Measurements from ENCODE around the gene LONP1.
"Not testable (repeated sequence)": the region's sequence is repeated elsewhere in the genome, so short reads cannot be mapped to it uniquely, and the experiment has no call there.

The LONP1 gene

GRCh38 chr19:5719961-5720790 lies at the start of gene LONP1, which contains the start of gene CATSPERD:
LONP1 (minus strand) TSS chr19:5720146; CDS start chr19:5720132, 14 bp downstream.
CATSPERD (plus strand) TSS chr19:5720637; CDS start chr19:5720738, 101 bp downstream.
- DNase-seq: peak; percentile 98

GRCh38 chr19:5767949-5768348 lies 48.0 kb upstream of the LONP1 start:
- no peak for DNase-seq

GRCh38 chr19:5765220-5765619 lies 45.3 kb upstream of the LONP1 start:
- no peak for DNase-seq

- no peak for DNase-seq
These were observed 42.8 kb upstream of the LONP1 start for GRCh38 chr19:5762608-5763217.

- DNase-seq: no peak
These were observed 33.8 kb upstream of the LONP1 start for GRCh38 chr19:5753743-5754142.

GRCh38 chr19:5751709-5752108 lies 31.8 kb upstream of the LONP1 start:
- no peak for DNase-seq

- DNase-seq: no peak
These were observed 29.6 kb upstream of the LONP1 start for GRCh38 chr19:5749505-5749904.

GRCh38 chr19:5748920-5749319 lies 29.0 kb upstream of the LONP1 start:
- not testable (repeated sequence) for DNase-seq

GRCh38 chr19:5744999-5745398 lies 25.1 kb upstream of the LONP1 start:
- not testable (repeated sequence) for DNase-seq

GRCh38 chr19:5743630-5744029 lies 23.7 kb upstream of the LONP1 start:
- no peak for DNase-seq

- no peak for DNase-seq
These were observed 22.1 kb upstream of the LONP1 start for GRCh38 chr19:5742051-5742450.

GRCh38 chr19:5738423-5738822 lies 18.5 kb upstream of the LONP1 start:
- no peak for DNase-seq

- DNase-seq: not testable (repeated sequence)
These were observed 13.2 kb upstream of the LONP1 start for GRCh38 chr19:5733172-5733571.

GRCh38 chr19:5727453-5728050 lies 7.6 kb upstream of the LONP1 start:
- no peak for DNase-seq

- peak; percentile 36 for DNase-seq
These were observed 529 bp downstream of the LONP1 start for GRCh38 chr19:5719274-5719960.

- DNase-seq: peak; percentile 53
These were observed 1.2 kb downstream of the LONP1 start for GRCh38 chr19:5718579-5719273.

- DNase-seq: peak; percentile 66
These were observed 1.8 kb downstream of the LONP1 start for GRCh38 chr19:5718037-5718578.

- no peak for DNase-seq
These were observed 2.6 kb downstream of the LONP1 start for GRCh38 chr19:5717215-5717935.

- no peak for DNase-seq
These were observed 5.1 kb downstream of the LONP1 start for GRCh38 chr19:5714816-5715215.

GRCh38 chr19:5713228-5713627 lies 6.7 kb downstream of the LONP1 start:
- no peak for DNase-seq

- DNase-seq: no peak
These were observed 8.2 kb downstream of the LONP1 start for GRCh38 chr19:5711713-5712161.

- DNase-seq: no peak
These were observed 8.9 kb downstream of the LONP1 start for GRCh38 chr19:5711025-5711424.

Data from stimulated activated CD4-positive, alpha-beta T cell treated with anti-CD3 and anti-CD28 coated beads, Interleukin-4, amount 100 ng/mL, for 1 hour (primary cell).